Loucy (cell line): ENCODE results near the gene OXTR.

Experiments
- EZH2phosphoT487 ChIP-seq: fragments of 200-600 bp; IDR thresholded peaks from 2 replicates; pipeline ENCODE4 v1.6.1; 2018; ENCODE audit warnings: antibody characterized with exemption, mild to moderate bottlenecking, moderate library complexity, borderline replicate concordance
- TF ChIP-seq, protein P1 (sequence below): fragments of 200-600 bp; sonication (generic); conservative IDR thresholded peaks from 2 replicates; pipeline ENCODE4 v1.5.1; 2014; ENCODE audit warnings: mild to moderate bottlenecking, antibody characterized with exemption, low read length

DNA sequence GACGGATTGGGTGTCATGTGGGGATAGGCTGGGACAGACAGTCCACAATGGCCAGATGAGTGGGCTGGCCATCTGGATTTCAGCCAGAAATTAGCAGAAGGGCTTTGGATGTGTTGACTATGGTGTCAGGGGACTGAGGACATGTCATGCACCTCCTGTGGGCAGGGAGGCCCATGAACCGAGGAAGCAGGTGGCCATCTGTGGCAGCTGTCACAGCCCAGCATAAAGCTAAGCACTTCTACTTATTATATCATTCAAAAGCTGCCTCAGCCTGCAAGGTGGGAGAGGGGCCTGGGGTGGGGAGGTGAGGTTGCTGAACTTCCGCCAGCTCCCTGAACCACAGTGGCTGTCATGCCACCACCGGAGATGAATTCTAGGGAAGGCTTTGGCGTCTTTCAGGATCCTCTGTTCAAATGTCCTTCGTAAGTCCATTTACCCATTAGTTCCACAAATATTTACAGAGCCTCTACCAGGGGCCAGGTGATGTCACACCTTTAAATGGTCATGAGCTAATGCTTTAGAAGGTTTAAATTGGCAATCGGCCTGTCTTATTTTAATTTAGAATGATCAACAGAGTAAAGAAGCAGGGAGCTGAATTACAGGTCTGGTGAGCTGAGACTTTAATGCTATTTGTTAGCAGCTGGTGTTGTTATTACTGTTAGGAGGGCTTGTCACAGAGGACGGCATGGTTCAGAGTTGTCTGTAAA is 59.5 kb downstream of the OXTR start:
- TF ChIP-seq, protein P1, sequence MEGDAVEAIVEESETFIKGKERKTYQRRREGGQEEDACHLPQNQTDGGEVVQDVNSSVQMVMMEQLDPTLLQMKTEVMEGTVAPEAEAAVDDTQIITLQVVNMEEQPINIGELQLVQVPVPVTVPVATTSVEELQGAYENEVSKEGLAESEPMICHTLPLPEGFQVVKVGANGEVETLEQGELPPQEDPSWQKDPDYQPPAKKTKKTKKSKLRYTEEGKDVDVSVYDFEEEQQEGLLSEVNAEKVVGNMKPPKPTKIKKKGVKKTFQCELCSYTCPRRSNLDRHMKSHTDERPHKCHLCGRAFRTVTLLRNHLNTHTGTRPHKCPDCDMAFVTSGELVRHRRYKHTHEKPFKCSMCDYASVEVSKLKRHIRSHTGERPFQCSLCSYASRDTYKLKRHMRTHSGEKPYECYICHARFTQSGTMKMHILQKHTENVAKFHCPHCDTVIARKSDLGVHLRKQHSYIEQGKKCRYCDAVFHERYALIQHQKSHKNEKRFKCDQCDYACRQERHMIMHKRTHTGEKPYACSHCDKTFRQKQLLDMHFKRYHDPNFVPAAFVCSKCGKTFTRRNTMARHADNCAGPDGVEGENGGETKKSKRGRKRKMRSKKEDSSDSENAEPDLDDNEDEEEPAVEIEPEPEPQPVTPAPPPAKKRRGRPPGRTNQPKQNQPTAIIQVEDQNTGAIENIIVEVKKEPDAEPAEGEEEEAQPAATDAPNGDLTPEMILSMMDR, result no peak
- no peak for TF ChIP-seq EZH2phosphoT487
